ENCODE data around the gene NCKAP5. TPM values are rescaled to one million over a fixed set of nuclear protein-coding genes. Genes with fewer than 3 reads are reported as not detected.

Gene NCKAP5
- polyA plus RNA-seq, 1 experiment, result 2.1 TPM

DNA sequence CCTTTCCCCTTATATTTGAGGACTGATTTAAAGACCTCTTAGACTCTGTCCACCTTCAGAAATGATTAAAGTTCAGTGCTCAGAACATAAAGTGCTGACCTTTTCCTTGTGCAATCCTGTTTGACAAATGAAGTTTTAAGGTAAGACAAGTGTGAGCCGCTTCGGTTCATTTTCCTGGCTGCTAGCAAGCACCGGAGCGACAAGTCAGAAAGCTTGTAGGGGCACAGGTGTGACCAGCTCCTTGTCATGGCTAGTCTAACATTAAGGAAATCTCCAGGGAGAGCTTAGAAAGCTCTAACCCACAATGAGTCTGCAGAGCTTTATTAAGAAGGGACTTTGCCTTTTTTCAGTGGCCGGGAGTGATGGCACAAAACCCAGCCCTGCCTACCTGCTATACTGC is 2.3 kb upstream of the NCKAP5 start:
- Histone ChIP-seq H3K27me3 (ENCODE audit: control insufficient read depth, insufficient read depth, low read length) (no peaks in the 10 kb centered on the region), H3K36me3 (ENCODE audit: control insufficient read depth, insufficient read depth, low read length) (no peaks in the 10 kb centered on the region), H3K4me3 (ENCODE audit: low read depth, low read length) (no peak overlapping the region)
- no peak for DNase-seq (ENCODE audit: low read depth)
- TF ChIP-seq, protein P1, sequence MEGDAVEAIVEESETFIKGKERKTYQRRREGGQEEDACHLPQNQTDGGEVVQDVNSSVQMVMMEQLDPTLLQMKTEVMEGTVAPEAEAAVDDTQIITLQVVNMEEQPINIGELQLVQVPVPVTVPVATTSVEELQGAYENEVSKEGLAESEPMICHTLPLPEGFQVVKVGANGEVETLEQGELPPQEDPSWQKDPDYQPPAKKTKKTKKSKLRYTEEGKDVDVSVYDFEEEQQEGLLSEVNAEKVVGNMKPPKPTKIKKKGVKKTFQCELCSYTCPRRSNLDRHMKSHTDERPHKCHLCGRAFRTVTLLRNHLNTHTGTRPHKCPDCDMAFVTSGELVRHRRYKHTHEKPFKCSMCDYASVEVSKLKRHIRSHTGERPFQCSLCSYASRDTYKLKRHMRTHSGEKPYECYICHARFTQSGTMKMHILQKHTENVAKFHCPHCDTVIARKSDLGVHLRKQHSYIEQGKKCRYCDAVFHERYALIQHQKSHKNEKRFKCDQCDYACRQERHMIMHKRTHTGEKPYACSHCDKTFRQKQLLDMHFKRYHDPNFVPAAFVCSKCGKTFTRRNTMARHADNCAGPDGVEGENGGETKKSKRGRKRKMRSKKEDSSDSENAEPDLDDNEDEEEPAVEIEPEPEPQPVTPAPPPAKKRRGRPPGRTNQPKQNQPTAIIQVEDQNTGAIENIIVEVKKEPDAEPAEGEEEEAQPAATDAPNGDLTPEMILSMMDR (IDR thresholded peaks at IDR 0.05; ENCODE audit: insufficient read depth, low read depth, low read length), result no peak
- ChIA-PET CTCF (no interaction called here), POLR2A (no interaction called here)

DNA sequence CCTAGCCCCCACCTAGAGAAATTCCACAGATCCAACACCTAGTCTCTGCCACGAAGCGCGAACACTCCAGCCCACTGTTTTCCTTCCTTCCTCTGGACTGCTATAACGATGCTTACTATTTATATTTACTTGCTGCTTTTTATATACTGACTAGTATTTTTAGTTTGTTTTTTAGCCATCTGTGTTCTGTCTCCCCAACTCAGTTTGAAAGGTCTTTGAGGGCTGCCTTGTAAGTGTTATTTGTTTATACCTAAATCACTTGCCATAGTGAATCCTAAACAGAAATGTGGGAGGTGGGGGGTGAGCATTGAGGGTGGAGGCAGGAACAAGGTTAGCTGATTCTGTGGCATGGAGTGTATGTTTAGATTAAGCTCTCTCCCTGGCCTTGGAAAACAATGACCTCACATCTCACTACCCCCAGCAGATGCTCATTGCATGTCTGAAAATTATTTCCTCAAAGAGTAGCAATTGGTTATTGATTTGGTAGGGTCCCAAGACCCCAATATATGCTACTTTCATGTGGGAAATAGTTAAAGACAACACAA is 1.1 kb upstream of the NCKAP5 start:
- no peaks in the 10 kb centered on the region for H3K27me3 ChIP-seq (ENCODE audit: control insufficient read depth, insufficient read depth, low read length)
- DNase-seq (ENCODE audit: low read depth), result no peak
- no peak overlapping the region for H3K4me3 ChIP-seq (ENCODE audit: low read depth, low read length)
- H3K36me3 ChIP-seq (ENCODE audit: control insufficient read depth, insufficient read depth, low read length), result no peaks in the 10 kb centered on the region
- TF ChIP-seq, protein P1 (IDR thresholded peaks at IDR 0.05; ENCODE audit: insufficient read depth, low read depth, low read length), result no peak
- POLR2A ChIA-PET, result no interaction called here
- CTCF ChIA-PET, result no interaction called here

DNA sequence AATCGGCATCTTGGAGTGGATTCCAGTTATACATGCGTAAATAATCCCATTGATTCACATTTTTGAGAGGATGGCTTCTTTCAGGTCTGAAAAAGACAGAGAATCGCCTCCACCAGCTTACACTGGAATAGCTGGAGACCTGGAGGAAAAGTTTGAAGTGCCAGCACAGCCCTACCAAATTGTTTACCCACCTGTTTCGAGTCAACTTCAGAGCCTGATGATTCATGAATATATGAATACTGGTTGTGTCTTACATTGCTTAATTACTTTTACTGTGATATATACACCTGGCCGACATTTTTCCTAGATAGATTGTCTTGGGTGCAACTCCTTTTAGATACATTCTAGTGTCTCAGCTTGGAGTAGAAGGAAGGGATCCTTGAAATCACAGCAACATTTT is 335 bp upstream of the NCKAP5 start:
- CTCF ChIA-PET, result interaction anchor here (0.6 to 3.3 kb wide), 7 partner anchors 8 to 306 kb away, joined by 3 to 16 read pairs (median 3); no protein-coding TSS in a partner anchor

DNA sequence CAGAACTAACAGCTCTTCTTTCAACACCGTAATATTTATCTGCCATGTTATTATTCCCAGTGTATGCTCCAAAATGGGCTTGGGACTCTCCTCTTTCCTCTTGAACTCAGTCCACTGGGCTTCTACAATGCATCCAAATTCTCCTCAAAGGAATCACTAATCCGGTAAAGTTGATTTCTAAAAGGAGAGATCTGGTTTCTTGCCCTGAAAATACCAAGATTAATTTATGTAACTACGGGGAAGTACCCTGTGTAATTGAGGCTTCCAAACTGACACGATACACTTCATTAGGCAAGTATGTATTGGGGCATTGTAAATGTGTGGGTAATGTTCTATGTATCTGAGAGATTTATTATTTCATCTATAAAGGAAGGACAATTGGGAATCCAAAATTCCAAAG is 5.7 kb downstream of the NCKAP5 start:
- no peaks in the 10 kb centered on the region for H3K27me3 ChIP-seq (ENCODE audit: control insufficient read depth, insufficient read depth, low read length)
- no peak for DNase-seq (ENCODE audit: low read depth)
- TF ChIP-seq, protein P1 (IDR thresholded peaks at IDR 0.05; ENCODE audit: insufficient read depth, low read depth, low read length), result no peak
- H3K36me3 ChIP-seq (ENCODE audit: control insufficient read depth, insufficient read depth, low read length), result no peaks in the 10 kb centered on the region
- ChIA-PET CTCF (interaction anchor here (0.7 to 1.3 kb wide), 2 partner anchors 92 to 392 kb away, joined by 3 read pairs; no protein-coding TSS in a partner anchor), POLR2A (no interaction called here)
- no peak overlapping the region for H3K4me3 ChIP-seq (ENCODE audit: low read depth, low read length)

More for the DNA sequence above, 335 bp upstream of the NCKAP5 start:
- TF ChIP-seq, protein P1 (IDR thresholded peaks at IDR 0.05; ENCODE audit: insufficient read depth, low read depth, low read length), result no peak
- POLR2A ChIA-PET, result interaction anchor here (0.6 kb wide), 1 partner anchor 290 kb away, joined by 16 read pairs; no protein-coding TSS in a partner anchor
- Histone ChIP-seq H3K36me3 (ENCODE audit: control insufficient read depth, insufficient read depth, low read length) (no peaks in the 10 kb centered on the region), H3K4me3 (ENCODE audit: low read depth, low read length) (peak overlapping the region; percentile 15; the same call in 1 of the 2 replicates), H3K27me3 (ENCODE audit: control insufficient read depth, insufficient read depth, low read length) (no peaks in the 10 kb centered on the region)
- no peak for DNase-seq (ENCODE audit: low read depth)

DNA sequence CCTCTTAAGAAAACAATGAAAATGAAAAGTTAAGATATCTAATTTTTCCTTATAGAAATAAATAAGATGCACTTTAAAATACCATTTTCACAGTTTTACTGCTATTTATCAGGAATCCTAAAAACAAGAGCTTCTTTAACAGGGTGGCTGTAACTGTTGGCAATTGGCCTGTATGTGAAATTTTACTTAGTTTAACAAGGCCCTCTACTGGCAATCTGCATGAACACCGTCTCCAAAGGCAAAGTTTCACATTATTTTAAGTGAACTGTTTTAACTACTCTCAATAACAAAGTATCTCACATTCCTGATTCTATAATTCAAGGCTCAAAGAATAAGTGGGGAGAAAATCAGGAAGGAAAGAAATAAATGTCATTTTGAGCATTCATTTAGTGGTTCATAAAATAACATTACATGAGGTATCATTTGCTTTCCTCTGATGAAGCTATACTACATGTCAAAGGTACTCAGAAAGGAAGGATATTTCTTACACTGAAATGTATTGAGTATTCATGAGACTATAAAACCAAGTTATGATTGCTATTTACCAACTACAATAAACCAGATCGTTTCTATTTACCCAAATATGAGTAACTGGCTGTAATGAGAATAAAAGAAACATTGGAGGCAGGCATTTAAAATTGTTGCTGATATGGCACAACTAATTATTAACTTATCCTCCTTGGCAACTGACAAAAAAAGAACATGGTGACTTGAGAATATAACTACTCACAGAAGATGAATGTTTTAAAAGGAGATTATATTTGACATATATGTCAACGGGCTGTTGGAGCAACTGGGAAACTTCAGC is 7.0 kb downstream of the NCKAP5 start:
- no peak for DNase-seq (ENCODE audit: low read depth)
- Histone ChIP-seq H3K36me3 (ENCODE audit: control insufficient read depth, insufficient read depth, low read length) (no peaks in the 10 kb centered on the region), H3K4me3 (ENCODE audit: low read depth, low read length) (no peak overlapping the region), H3K27me3 (ENCODE audit: control insufficient read depth, insufficient read depth, low read length) (no peaks in the 10 kb centered on the region)
- TF ChIP-seq, protein P1 (IDR thresholded peaks at IDR 0.05; ENCODE audit: insufficient read depth, low read depth, low read length), result peak; percentile 70
- ChIA-PET CTCF (interaction anchor here (0.5 to 3.3 kb wide), 26 partner anchors 13 to 1112 kb away, joined by 3 to 37 read pairs (median 4); no protein-coding TSS in a partner anchor), POLR2A (interaction anchor here (0.6 kb wide), 1 partner anchor 293 kb away, joined by 12 read pairs; no protein-coding TSS in a partner anchor)
